HG03558 (cell line): ENCODE results near the gene AFTPH.
"Not testable (repeated sequence)": the region's sequence is repeated elsewhere in the genome, so short reads cannot be mapped to it uniquely, and the experiment has no call there.

Experiments used
- ATAC-seq: cut with Tn5 transposase; IDR thresholded peaks from one replicate; pipeline ENCODE4 v1.9.1; 2021; ENCODE audit warnings: moderate number of reproducible peaks; ENCODE audit not compliant: unreplicated experiment; ENCODE audit errors: extremely low read depth

Gene AFTPH

GRCh38 chr2:64492821-64493220, 31.3 kb upstream of the AFTPH start:
- ATAC-seq: no peak

GRCh38 chr2:64493788-64494187, 30.3 kb upstream of the AFTPH start:
- no peak for ATAC-seq

GRCh38 chr2:64498438-64498837, 25.7 kb upstream of the AFTPH start:
- no peak for ATAC-seq

GRCh38 chr2:64500549-64500948, 23.6 kb upstream of the AFTPH start:
- no peak for ATAC-seq

DNA sequence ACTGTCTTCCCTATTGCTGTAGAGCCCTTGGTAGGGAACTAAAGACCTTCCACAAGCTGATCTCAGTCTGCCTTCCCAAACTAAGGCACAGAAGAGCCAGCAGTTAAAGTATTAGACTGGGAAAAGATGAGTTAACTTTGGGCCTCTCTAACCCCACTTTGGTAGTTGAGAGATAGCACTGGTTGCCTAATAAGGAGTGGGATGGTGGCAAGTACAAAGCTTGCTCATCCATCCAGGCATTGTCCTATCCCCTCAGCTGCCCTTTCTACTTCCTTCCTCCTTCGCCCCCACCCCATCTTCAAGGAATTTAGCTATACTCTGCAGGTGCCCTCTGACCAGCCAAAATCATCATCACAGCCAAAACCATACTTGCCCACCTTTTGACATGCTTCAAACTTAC, 22.2 kb upstream of the AFTPH start:
- ATAC-seq: no peak

GRCh38 chr2:64502860-64503259, 21.3 kb upstream of the AFTPH start:
- ATAC-seq: no peak

GRCh38 chr2:64504774-64505720, 19.1 kb upstream of the AFTPH start:
- ATAC-seq: no peak

DNA sequence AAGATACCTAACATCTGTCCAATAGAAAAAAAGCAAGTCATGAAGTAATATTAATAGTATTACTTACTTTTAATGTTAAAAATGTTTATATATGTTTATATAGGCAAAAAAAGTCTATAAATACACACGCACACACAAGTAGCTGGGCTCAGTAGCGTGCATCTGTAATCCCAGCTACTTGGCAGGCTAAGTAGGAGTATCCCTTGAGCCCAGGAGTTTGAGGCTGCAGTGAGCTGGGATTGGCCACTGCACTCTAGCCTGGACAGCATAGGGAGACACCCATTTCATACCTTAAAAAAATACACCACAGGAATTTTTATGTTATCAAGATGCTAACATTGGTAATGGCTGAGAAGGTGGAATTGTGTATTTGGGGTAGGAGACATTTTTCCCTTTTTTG, 17.4 kb upstream of the AFTPH start:
- ATAC-seq: no peak

DNA sequence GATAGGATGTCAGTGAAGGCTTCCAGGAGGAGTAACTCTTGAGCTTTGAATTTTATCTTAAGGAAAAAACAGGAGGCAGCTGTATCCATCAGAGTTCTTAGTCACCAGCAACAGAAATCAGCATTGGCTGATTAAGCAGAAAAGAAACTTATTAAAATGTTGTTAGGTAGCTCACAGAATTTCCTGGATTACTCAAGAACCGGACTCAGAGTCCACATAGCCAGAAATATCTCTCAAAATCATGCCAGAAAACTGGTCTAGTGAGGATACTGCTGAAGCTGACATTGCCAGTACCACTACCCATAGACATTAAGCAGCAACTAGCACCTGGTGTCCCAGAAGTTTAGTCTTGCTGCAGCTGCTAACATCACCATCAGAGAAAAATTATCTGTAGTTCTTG, 10.1 kb upstream of the AFTPH start:
- no peak for ATAC-seq

DNA sequence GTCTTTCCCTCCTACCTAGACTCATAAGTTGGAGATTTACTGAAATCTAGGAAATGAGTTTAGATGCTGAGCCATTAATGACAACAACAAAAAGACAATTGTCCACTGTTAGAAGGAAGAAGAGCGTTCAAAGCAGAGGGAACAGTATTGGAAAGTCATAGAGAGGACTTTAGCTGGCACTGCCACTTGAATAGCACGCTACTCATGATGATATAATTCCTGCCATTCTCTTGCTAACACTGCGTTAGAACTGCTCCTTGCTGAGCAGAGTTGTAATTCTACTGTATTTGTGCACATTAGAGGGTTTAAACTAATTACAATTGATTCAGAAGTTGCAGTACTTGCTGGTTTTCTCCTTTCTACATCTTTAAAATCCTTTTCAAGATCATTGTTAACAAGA, 9.0 kb upstream of the AFTPH start:
- ATAC-seq: no peak

DNA sequence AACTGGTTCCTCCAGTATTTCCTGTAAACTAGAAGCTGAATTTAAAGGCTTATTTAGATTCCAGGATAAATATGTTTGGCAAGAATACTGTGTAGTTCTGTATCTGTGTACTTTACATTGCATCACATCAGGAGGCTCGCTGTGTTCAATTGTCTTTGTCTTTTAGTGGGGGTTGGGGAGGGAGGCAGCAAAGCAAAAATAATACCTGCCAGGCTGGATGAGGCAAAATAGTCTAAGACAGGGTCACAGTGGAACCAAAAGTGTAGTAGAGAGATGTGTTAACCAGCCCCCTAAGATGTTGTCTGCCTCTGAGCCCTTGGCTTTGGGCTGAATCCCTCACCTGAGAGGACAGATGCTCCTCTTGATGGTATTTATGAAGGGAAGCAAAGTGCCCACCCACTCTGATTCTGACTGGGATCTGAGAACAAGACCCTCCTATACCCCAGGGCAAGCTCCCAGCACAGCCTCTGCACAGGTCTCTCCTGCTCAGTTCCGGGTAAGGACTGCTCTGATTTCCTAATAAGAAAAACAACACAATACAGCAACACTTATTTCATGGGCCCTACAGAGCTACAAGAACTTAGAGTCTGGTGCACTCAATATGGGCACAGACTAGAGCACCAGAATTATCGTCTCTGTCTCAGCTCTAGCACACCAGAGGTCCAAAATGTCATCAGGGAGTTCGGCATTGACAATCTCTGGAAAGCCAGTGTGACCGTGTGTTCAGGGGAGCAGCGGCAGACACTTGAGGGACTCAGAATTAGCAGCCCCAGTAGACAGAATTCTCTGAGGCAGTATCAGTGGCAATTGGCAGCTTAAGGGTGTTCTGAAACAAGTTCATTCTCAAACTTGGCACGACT, 7.2 kb upstream of the AFTPH start:
- ATAC-seq: no peak

GRCh38 chr2:64517511-64517884, 6.6 kb upstream of the AFTPH start:
- no peak for ATAC-seq

DNA sequence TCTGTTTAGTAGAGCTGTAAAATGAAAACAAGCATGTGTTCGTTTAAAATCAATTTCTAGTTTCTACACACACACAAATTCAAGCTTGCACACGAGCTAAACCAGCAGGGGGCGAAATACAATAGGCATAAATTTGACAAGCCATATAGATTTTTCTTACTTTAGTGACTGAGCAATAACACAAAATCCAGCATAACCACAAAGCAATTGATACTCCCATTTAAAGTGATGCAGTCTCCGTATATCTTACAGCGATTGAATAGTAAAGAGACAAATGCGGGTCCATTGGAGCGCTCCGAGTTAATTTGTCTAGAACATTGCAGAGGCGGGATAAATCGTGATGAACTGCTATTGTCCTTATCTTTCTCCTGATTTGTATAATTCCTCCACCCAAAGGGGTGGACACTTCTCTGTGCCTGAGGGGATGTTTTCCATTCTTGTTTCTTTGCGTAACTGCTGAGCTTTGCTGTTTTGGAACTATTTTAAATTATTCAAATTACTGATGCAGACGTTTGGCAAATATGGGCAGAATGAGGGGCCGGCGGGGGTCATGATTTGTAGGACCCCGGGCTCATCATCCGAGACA, 1.2 kb upstream of the AFTPH start:
- ATAC-seq: no peak

DNA sequence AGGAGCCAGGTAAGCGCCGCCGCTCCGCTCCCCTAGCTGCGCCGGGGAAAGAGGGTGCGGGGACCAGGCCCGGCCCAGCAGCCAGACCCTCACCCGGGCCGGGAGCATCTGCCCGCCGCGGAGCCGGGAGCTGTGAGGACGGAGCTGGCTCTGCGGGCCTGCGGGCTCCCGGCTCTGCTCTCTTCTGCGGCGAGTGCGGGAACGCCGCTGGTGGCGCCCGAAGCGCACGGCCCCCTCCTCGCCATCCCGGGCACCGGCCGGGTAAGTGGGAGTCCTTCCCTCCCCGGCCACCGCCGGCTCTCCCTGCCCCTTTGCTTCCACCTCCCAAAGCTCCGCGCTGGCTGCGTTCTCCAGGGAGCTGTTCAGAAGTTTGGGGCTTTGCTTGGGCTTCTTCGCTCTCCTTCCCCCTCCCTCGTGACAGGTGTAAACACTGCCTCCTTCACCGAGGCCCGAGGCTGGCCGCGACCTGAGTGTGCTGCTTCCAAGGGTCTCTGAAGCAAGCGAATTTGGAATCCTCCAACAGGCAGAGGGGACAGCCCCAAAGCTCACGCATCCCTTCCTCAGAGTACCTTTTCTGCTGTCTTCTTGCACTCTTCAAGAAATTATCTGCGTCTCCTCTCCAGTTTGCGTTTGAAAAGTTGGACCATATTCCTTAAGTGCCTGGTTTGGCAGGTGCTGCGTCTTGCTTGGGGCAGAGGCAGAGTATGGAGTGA, 632 bp downstream of the AFTPH start:
- ATAC-seq: no peak

- no peak for ATAC-seq
These were observed 1.1 kb downstream of the AFTPH start for GRCh38 chr2:64525317-64525613.

GRCh38 chr2:64526034-64526433, 1.9 kb downstream of the AFTPH start:
- ATAC-seq: no peak

- not testable (repeated sequence) for ATAC-seq
These were observed 6.8 kb downstream of the AFTPH start for GRCh38 chr2:64530946-64531345.

DNA sequence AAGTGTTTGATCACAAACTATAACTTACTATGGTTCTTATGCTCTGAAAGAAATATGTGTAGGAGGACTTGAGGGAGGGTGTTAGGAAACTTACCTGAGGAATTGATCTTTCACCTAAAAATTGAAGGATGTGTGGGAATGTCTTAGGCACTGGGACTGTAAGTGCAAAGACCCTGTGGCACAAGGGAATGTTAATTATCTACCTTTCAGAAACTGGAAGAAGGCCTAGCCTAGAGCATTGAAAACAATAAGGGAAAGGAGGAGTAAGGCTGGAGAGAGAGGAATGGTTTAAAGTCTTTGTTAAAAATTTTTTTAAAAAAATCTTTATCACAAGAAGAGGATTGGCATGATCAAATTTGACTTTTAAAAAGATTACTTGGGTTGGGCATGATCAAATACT, 7.9 kb downstream of the AFTPH start:
- no peak for ATAC-seq

DNA sequence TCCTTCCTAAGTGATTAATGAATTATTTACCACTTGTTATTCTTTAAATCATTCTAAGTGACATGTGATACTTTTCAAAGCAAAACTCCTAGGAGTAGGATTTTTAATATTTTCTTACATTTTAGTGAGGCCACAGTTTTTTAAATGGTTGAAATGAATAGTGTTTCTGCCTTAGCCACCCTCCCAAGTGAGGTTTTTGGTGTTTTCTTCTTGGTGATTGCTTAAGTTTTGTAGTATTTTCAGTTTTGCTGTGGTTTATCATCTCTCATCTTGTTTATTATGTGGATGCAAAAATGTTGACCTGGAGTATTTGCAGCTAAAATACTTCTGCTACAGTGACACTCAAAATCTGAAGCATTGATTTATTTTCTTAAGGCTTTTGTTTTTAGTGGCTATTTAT, 9.8 kb downstream of the AFTPH start:
- no peak for ATAC-seq

- no peak for ATAC-seq
These were observed 10.2 kb downstream of the AFTPH start for GRCh38 chr2:64534363-64534762.

DNA sequence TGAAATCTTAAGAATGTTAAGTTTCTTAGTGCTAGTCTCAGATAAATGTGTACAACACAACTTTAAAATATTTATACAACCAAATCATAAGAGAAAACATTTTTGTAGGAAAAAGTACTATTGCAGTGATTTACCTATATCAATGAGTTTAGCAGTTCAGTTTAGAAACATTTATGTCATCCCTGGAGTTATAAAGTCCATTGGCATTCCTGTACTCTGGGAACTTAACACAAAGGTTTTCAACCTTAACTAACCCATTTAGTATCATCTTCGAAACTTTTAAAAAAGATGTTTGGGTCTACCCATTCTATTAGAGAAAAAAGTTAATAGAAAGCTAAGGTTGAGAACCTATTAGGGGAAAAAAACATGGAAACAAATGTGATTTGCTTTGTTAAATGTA, 10.9 kb downstream of the AFTPH start:
- ATAC-seq: no peak
